Neuronal stem cell (in vitro differentiated cells): ENCODE data around the gene CD300E.

Experiments used
- DNase-seq: peaks from one replicate; pipeline ENCODE4 v3.0.0-alpha.2; 2013; ENCODE audit warnings: low spot score
- H2AFZ ChIP-seq: one replicate; pipeline ENCODE4 v1.6.1; 2013; ENCODE audit warnings: mild to moderate bottlenecking, low read length, inconsistent platforms
- H2AK5ac ChIP-seq: 2 replicates; pipeline ENCODE4 v1.6.1; 2013; ENCODE audit warnings: low read depth, mild to moderate bottlenecking, inconsistent platforms, low read length, moderate library complexity, mixed read lengths
- H2BK120ac ChIP-seq: 2 replicates; pipeline ENCODE4 v1.6.1; 2013; ENCODE audit warnings: low read depth, mild to moderate bottlenecking, inconsistent platforms, low read length, moderate library complexity, mixed read lengths
- H2BK12ac ChIP-seq: one replicate; pipeline ENCODE4 v1.6.1; 2013; ENCODE audit warnings: low read length, inconsistent platforms
- H2BK15ac ChIP-seq: 2 replicates; pipeline ENCODE4 v1.6.1; 2013; ENCODE audit warnings: mild to moderate bottlenecking, low read length, inconsistent platforms, mixed read lengths
- H2BK5ac ChIP-seq: one replicate; pipeline ENCODE4 v1.6.1; 2013; ENCODE audit warnings: inconsistent platforms, mild to moderate bottlenecking, low read length, moderate library complexity
- H3K14ac ChIP-seq: one replicate; pipeline ENCODE4 v1.6.1; 2013; ENCODE audit warnings: low read length, inconsistent platforms
- H3K18ac ChIP-seq: 2 replicates; pipeline ENCODE4 v1.6.1; 2013; ENCODE audit warnings: low read length, inconsistent platforms
- H3K23ac ChIP-seq: 2 replicates; pipeline ENCODE4 v1.6.1; 2013; ENCODE audit warnings: low read depth, mild to moderate bottlenecking, mixed read lengths, low read length, inconsistent platforms; ENCODE audit not compliant: poor library complexity
- H3K27ac ChIP-seq: replicated peaks from 3 replicates; pipeline ENCODE4 v1.5.1; 2013; ENCODE audit warnings: low read length, inconsistent platforms
- H3K27me3 ChIP-seq, 3 experiments: 2 replicates each; pipeline ENCODE4 v1.6.1; 2013; ENCODE audit warnings: low read length in 3 of 3, mild to moderate bottlenecking in 2 of 3, inconsistent platforms in 1 of 3, low read depth in 1 of 3, mixed read lengths in 1 of 3, moderate library complexity in 1 of 3; ENCODE audit not compliant: control insufficient read depth in 3 of 3, insufficient read depth in 3 of 3
- H3K36me3 ChIP-seq, 2 donors: replicated peaks in 1 of 2; 2 replicates each; pipeline ENCODE4 v1.6.1; 2013; ENCODE audit warnings: low read length in 2 of 2; ENCODE audit not compliant: control insufficient read depth in 2 of 2, insufficient read depth in 2 of 2
- H3K4ac ChIP-seq: 2 replicates; pipeline ENCODE4 v1.6.1; 2013; ENCODE audit warnings: inconsistent platforms, mild to moderate bottlenecking, low read length, moderate library complexity
- H3K4me1 ChIP-seq, 2 donors: 1 replicate in 1 of 2; 2 replicates in 1 of 2; pipeline ENCODE4 v1.6.1; 2013; ENCODE audit warnings: low read length in 2 of 2, low read depth in 1 of 2; ENCODE audit not compliant: control insufficient read depth in 2 of 2, insufficient read depth in 1 of 2
- H3K4me2 ChIP-seq: one replicate; pipeline ENCODE4 v1.6.1; 2013; ENCODE audit warnings: mild to moderate bottlenecking, low read length, inconsistent platforms; ENCODE audit not compliant: insufficient read depth, poor library complexity, severe bottlenecking
- H3K4me3 ChIP-seq, 2 donors: 2 replicates each; pipeline ENCODE4 v1.5.1; 2013; ENCODE audit warnings: low read length in 2 of 2, mild to moderate bottlenecking in 2 of 2, inconsistent platforms in 1 of 2, moderate library complexity in 1 of 2
- H3K79me1 ChIP-seq: one replicate; pipeline ENCODE4 v1.6.1; 2013; ENCODE audit warnings: low read depth, mild to moderate bottlenecking, inconsistent platforms, low read length, moderate library complexity
- H3K9ac ChIP-seq: one replicate; pipeline ENCODE4 v1.6.1; 2013; ENCODE audit warnings: mild to moderate bottlenecking, low read depth, low read length, inconsistent platforms; ENCODE audit not compliant: poor library complexity
- H3K9me3 ChIP-seq, 2 donors: replicated peaks in 1 of 2; 2 replicates each; pipeline versions ENCODE3 to v1.6.1; 2013; ENCODE audit warnings: low read length in 2 of 2, mild to moderate bottlenecking in 2 of 2, inconsistent platforms in 1 of 2, low read depth in 1 of 2, mixed read lengths in 1 of 2, moderate library complexity in 1 of 2; ENCODE audit not compliant: control insufficient read depth in 2 of 2, insufficient read depth in 1 of 2
- H4K8ac ChIP-seq: one replicate; pipeline ENCODE4 v1.6.1; 2013; ENCODE audit warnings: low read depth, mild to moderate bottlenecking, inconsistent platforms, low read length, moderate library complexity
- H4K91ac ChIP-seq: one replicate; pipeline ENCODE4 v1.6.1; 2013; ENCODE audit warnings: low read length, low read depth, mild to moderate bottlenecking, inconsistent platforms; ENCODE audit not compliant: poor library complexity
- WGBS, 2 donors: extraction: QIAGEN DNeasy Blood & Tissue Kit; methylation state at CpG; one replicate each; pipeline ENCODE4 v1.1.7; 2013; ENCODE audit warnings: missing lambda C conversion rate in 2 of 2, mixed read lengths in 1 of 2; ENCODE audit not compliant: insufficient read length in 2 of 2, insufficient replicate concordance in 1 of 2; ENCODE audit errors: extremely low coverage in 2 of 2; 5-methylcytosine and 5-hydroxymethylcytosine counted together

Gene CD300E

GRCh38 chr17:74568106-74568873 is 55.2 kb downstream of the CD300E start:
- H3K9me3 ChIP-seq, result no peaks in the 10 kb centered on the region
- no peak overlapping the region for H2AFZ ChIP-seq
- peak overlapping the region; percentile 37 for H3K23ac ChIP-seq
- peaks cover 2% of the 10 kb centered on the region for H3K79me1 ChIP-seq
- WGBS, 2 donors, result 100% methylated on average over 1 of the region's 4 CpGs; no CpG with 5 or more reads in 1 of the 2 donors
- peak overlapping the region in 1 of 2 donors; percentile 65 for H3K4me3 ChIP-seq
- peaks cover 0 to 5% (median 0%) of the 10 kb centered on the region in 3 experiments for H3K27me3 ChIP-seq
- H4K91ac ChIP-seq, result peak overlapping the region; percentile 34
- no peak overlapping the region for H2BK15ac ChIP-seq
- H2BK12ac ChIP-seq, result no peak overlapping the region
- H2AK5ac ChIP-seq, result no peak overlapping the region
- peaks cover 0 to 1% of the 10 kb centered on the region in 2 donors for H3K4me1 ChIP-seq
- no peaks in the 10 kb centered on the region for H3K36me3 ChIP-seq
- H3K4ac ChIP-seq, result no peak overlapping the region
- peak overlapping the region; percentile 40 for H3K14ac ChIP-seq
- no peak overlapping the region for H2BK120ac ChIP-seq
- no peak overlapping the region for H2BK5ac ChIP-seq
- no peak overlapping the region for H4K8ac ChIP-seq
- H3K18ac ChIP-seq, result no peak overlapping the region
- DNase-seq, result no peak
- H3K27ac ChIP-seq, result no peak overlapping the region
- H3K9ac ChIP-seq, result peak overlapping the region; percentile 46
- H3K4me2 ChIP-seq, result no peak overlapping the region

DNA sequence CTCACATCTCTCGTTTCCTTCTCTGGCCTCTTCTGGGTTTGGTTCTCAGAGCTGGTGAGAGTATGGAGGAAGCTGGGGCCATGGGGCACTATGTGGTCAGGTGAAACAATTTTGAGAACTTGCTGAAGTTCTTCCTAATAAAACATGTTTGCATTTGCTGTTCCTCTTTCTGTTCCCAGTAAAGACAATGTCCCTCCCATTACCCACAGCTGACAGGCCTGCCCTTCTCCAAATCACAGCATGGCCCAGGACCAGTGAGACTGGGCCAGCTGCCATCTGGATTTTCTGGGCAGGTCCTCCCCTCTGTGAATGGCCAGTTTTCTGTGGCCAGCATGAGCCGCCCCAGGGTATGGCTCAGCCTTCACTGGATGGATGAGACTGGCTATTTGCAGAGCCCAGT is 56.1 kb downstream of the CD300E start, which contains the start of gene CD300H:
Gene CD300H, minus strand, starts transcription at position 113 of the 400 bp plus-strand sequence.
- Histone ChIP-seq H4K8ac (no peak within 1 kb of the TSS), H3K23ac (no peak within 1 kb of the TSS), H4K91ac (no peak within 1 kb of the TSS), H3K27me3 (peaks cover 0 to 3% (median 0%) of the 10 kb centered on the region in 3 experiments), H3K36me3 (no peaks in the 10 kb centered on the region), H2AK5ac (no peak within 1 kb of the TSS), H3K14ac (peak within 1 kb of the TSS; percentile 40), H3K18ac (no peak within 1 kb of the TSS), H2BK5ac (no peak within 1 kb of the TSS), H3K4me1 (peaks cover 0 to 1% of the 10 kb centered on the region in 2 donors), H2BK120ac (no peak within 1 kb of the TSS), H3K4ac (no peak within 1 kb of the TSS), H2AFZ (no peak within 1 kb of the TSS), H3K27ac (no peak within 1 kb of the TSS), H2BK15ac (no peak within 1 kb of the TSS), H3K9me3 (peaks cover 0 to 2% of the 10 kb centered on the region in 2 donors), H3K4me2 (no peak within 1 kb of the TSS), H3K9ac (no peak within 1 kb of the TSS), H3K4me3 (peak within 1 kb of the TSS in 1 of 2 donors; percentile 65), H2BK12ac (no peak within 1 kb of the TSS), H3K79me1 (peaks cover 2% of the 10 kb centered on the region)
- no peak for DNase-seq
- WGBS, 2 donors, result no CpG with 5 or more reads among the region's 2 CpGs

GRCh38 chr17:74566132-74566753 is 57.3 kb downstream of the CD300E start:
- no peak overlapping the region for H2BK15ac ChIP-seq
- no peak overlapping the region for H2BK5ac ChIP-seq
- H3K9ac ChIP-seq, result no peak overlapping the region
- no peak overlapping the region for H2AK5ac ChIP-seq
- H3K14ac ChIP-seq, result no peak overlapping the region
- no peak overlapping the region for H2BK12ac ChIP-seq
- H3K4me3 ChIP-seq, result no peak overlapping the region
- peaks cover 0 to 1% of the 10 kb centered on the region in 2 donors for H3K4me1 ChIP-seq
- no peaks in the 10 kb centered on the region for H3K36me3 ChIP-seq
- no peak overlapping the region for H2BK120ac ChIP-seq
- no peak overlapping the region for H3K23ac ChIP-seq
- no peak overlapping the region for H4K91ac ChIP-seq
- no CpG with 5 or more reads among the region's 9 CpGs for WGBS, 2 donors
- no peak overlapping the region for H3K18ac ChIP-seq
- no peak overlapping the region for H2AFZ ChIP-seq
- peaks cover 0 to 2% of the 10 kb centered on the region in 2 donors for H3K9me3 ChIP-seq
- H3K4me2 ChIP-seq, result no peak overlapping the region
- H3K27ac ChIP-seq, result no peak overlapping the region
- peaks cover 0 to 3% (median 0%) of the 10 kb centered on the region in 3 experiments for H3K27me3 ChIP-seq
- peak; percentile 33 for DNase-seq
- H4K8ac ChIP-seq, result no peak overlapping the region
- H3K4ac ChIP-seq, result no peak overlapping the region
- peaks cover 2% of the 10 kb centered on the region for H3K79me1 ChIP-seq

- no CpG with 5 or more reads among the region's 5 CpGs for WGBS, 2 donors
- no peak overlapping the region for H3K4me3 ChIP-seq
Observed at GRCh38 chr17:74565126-74565525, 58.4 kb downstream of the CD300E start.

More at GRCh38 chr17:74565126-74565525, 58.4 kb downstream of the CD300E start:
- Histone ChIP-seq H3K4me2 (no peak overlapping the region), H2BK5ac (no peak overlapping the region), H4K91ac (no peak overlapping the region), H3K9ac (no peak overlapping the region), H3K79me1 (peaks cover 2% of the 10 kb centered on the region), H3K27me3 (peaks cover 0 to 3% (median 0%) of the 10 kb centered on the region in 3 experiments), H3K14ac (no peak overlapping the region), H3K27ac (no peak overlapping the region), H3K18ac (no peak overlapping the region), H2BK15ac (no peak overlapping the region), H3K23ac (no peak overlapping the region), H3K4me1 (peaks cover 0 to 1% of the 10 kb centered on the region in 2 donors), H2BK12ac (no peak overlapping the region), H3K9me3 (peaks cover 0 to 2% of the 10 kb centered on the region in 2 donors), H2AFZ (no peak overlapping the region), H2AK5ac (no peak overlapping the region), H4K8ac (no peak overlapping the region), H3K36me3 (no peaks in the 10 kb centered on the region), H3K4ac (no peak overlapping the region), H2BK120ac (no peak overlapping the region)
- no peak for DNase-seq
